Measurements from ENCODE around the gene PDE1A.

PDE1A gene

GRCh38 chr2:182179176-182179575, 247.7 kb downstream of the PDE1A start:
- DNase-seq, result no peak
- in situ Hi-C loops (cut with HindIII; ENCODE audit: low pct_ligation_motif_present, low pct_unique_long_range_greater_than_20kb, low sequenced_read_pairs), result no loop called here

- in situ Hi-C loops (cut with HindIII; ENCODE audit: low pct_ligation_motif_present, low pct_unique_long_range_greater_than_20kb, low sequenced_read_pairs), result no loop called here
- no peak for DNase-seq
Observed at GRCh38 chr2:182173944-182174622, 252.8 kb downstream of the PDE1A start.

GRCh38 chr2:182170341-182170740, 256.5 kb downstream of the PDE1A start:
- in situ Hi-C loops (cut with HindIII; ENCODE audit: low pct_ligation_motif_present, low pct_unique_long_range_greater_than_20kb, low sequenced_read_pairs), result no loop called here
- DNase-seq, result no peak

- DNase-seq, result no peak
Observed at GRCh38 chr2:182167882-182168281, 259.0 kb downstream of the PDE1A start.

DNA sequence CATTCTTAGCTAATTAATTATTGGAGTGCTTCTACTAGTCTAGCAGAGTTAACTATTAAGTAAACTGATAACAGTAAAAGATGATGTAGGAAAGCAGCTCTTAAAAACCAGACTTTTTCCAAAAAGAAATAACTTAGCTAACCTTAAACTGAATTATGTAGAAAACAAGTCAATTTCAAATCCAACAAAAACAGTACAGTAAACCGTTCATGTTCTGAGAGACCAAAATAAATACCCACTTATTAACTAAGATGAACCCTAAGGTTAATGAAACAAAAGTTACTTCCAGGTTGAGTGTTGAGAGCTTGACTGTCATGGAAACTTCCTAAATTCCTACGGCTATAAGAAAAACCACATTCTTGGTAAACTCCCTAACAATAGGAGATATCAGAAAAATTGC, 260.0 kb downstream of the PDE1A start:
- in situ Hi-C loops (cut with HindIII; ENCODE audit: low pct_ligation_motif_present, low pct_unique_long_range_greater_than_20kb, low sequenced_read_pairs), result no loop called here
- no peak for DNase-seq

More at GRCh38 chr2:182167882-182168281, 259.0 kb downstream of the PDE1A start:
- in situ Hi-C loops (cut with HindIII; ENCODE audit: low pct_ligation_motif_present, low pct_unique_long_range_greater_than_20kb, low sequenced_read_pairs), result no loop called here

DNA sequence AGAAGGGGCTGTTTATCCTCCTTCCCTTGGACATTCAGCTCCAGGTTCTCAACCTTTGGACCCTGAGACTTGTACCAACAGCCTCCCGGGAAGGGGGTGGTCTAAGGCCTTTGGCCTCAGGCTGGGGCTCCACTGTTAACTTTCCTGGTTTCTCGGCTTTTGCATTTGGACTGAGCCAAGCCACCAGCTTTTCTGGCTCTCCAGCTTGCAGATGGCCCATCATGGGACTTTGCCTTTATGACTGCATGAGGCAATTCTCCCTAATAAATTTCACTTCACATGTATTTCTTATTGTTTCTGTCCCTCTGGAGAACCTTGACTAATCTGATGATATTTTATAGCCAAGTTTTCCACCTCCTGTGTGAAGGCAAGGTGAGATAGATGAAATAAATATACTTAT, 260.4 kb downstream of the PDE1A start:
- DNase-seq, result no peak
- in situ Hi-C loops (cut with HindIII; ENCODE audit: low pct_ligation_motif_present, low pct_unique_long_range_greater_than_20kb, low sequenced_read_pairs), result no loop called here

DNA sequence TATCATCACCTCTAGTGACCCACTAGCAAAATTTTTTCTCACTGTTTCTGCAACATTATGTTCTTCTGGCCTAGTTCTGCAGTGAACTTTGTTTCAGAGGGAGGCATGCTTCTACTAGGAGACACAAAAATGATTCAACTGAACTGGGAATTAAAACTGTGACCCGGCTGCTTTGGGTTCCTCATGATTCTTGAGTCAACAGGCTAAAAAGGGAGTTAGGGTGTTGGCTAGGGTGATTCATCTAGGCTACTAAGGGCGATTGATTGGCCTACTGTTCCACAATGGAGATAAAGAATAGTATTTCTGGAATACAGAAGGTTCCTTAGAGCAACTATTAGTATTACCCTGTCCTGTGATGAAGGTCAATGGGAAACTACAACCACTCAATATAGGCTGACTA, 261.6 kb downstream of the PDE1A start:
- in situ Hi-C loops (cut with HindIII; ENCODE audit: low pct_ligation_motif_present, low pct_unique_long_range_greater_than_20kb, low sequenced_read_pairs), result no loop called here
- no peak for DNase-seq

DNA sequence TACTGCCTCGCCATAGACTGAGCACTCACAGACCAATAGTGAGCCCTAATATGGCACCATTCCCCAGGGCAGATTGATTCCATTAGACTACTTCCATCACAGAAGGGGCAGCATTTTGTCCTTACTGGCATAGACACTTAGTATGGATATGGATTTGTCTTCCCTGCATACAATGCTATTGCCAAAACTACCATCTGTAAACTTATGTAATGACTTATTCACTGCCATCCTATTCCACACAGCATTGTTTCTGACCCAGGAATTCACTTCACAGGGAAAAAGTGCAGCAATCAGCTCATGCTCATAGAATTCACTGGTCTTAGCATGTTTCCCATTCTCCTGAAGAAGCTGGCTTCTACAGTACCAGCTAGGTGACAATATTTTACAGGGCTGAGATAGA, 262.1 kb downstream of the PDE1A start:
- no peak for DNase-seq
- in situ Hi-C loops (cut with HindIII; ENCODE audit: low pct_ligation_motif_present, low pct_unique_long_range_greater_than_20kb, low sequenced_read_pairs), result no loop called here

DNA sequence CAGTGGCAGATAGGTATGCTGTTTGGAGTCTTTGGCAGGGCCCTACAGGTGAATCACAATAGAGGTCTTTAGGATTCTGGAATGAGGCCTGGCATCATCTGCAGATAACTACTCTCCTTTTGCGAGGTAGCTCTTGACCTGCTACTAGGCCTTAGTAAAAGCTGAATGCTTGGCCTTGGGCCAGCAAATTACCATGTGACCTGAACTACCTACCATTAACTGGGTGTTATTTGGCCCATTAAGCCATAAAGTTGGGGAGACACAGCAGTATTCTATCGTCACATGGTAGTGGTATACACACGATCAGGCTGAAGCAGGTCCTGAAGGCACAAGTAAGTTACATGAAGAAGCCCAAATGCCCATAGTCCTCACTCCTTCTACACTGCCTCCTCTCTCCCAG, 263.0 kb downstream of the PDE1A start:
- DNase-seq, result no peak
- in situ Hi-C loops (cut with HindIII; ENCODE audit: low pct_ligation_motif_present, low pct_unique_long_range_greater_than_20kb, low sequenced_read_pairs), result no loop called here

DNA sequence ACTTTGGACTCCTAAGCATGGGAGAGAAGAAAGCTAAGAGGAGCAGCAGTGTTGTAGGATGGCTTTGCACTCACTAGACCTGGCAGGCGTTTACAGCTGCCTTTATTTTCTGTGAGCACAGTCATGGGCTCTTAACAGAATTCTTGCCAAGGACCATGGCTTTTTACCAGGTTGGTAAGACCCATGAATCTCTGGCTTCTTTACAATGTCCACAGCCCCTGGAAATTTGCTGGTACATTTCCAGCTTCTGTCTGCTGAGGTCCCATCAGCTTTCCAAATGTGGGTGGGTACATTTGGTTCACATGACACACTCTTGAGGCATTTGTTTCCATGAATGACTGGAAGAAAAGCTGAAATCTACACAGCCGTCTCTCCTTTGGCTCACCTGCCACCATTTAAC, 278.5 kb downstream of the PDE1A start:
- no peak for DNase-seq
- in situ Hi-C loops (cut with HindIII; ENCODE audit: low pct_ligation_motif_present, low pct_unique_long_range_greater_than_20kb, low sequenced_read_pairs), result no loop called here

- in situ Hi-C loops (cut with HindIII; ENCODE audit: low pct_ligation_motif_present, low pct_unique_long_range_greater_than_20kb, low sequenced_read_pairs), result no loop called here
- DNase-seq, result no peak
Observed at GRCh38 chr2:182144776-182145165, 282.1 kb downstream of the PDE1A start.

GRCh38 chr2:182144041-182144775, 282.6 kb downstream of the PDE1A start:
- peak; percentile 8 for DNase-seq
- in situ Hi-C loops (cut with HindIII; ENCODE audit: low pct_ligation_motif_present, low pct_unique_long_range_greater_than_20kb, low sequenced_read_pairs), result no loop called here

GRCh38 chr2:182142062-182142461, 284.8 kb downstream of the PDE1A start:
- in situ Hi-C loops (cut with HindIII; ENCODE audit: low pct_ligation_motif_present, low pct_unique_long_range_greater_than_20kb, low sequenced_read_pairs), result no loop called here
- DNase-seq, result no peak

- in situ Hi-C loops (cut with HindIII; ENCODE audit: low pct_ligation_motif_present, low pct_unique_long_range_greater_than_20kb, low sequenced_read_pairs), result no loop called here
- no peak for DNase-seq
Observed at GRCh38 chr2:182134201-182134600, 292.6 kb downstream of the PDE1A start.

DNA sequence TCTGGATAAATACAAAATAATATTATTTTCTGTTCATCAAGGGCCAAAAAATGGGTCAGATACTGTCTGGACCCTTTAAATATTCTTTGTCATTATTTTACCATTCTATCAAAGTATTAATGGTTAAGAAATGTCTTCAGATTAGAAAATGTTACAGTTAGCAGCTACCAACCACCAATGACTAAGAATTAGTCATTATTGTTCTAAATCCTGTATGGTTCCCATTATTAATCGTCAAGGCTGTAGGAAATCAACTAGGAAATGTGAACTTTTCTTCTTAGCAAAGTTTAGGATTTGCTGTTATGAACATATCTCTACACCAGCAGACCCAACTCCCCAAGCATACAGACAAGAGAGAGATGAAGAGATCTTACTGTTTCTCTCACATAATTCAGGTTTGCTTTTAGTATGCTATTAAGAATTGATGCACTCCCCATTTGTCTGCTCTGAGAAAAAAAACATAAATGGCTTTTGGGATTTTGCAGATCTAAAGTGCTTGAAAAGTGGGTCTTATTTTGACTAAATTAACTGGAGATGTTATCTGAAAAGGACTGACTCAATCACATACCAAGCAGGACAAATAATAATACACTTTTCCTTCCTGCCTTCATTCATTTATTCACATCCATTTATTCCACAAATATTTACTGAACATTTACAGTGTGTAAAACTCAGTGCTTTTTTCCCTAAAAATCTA, 293.5 kb downstream of the PDE1A start:
- DNase-seq, result no peak
- in situ Hi-C loops (cut with HindIII; ENCODE audit: low pct_ligation_motif_present, low pct_unique_long_range_greater_than_20kb, low sequenced_read_pairs), result no loop called here

GRCh38 chr2:182132605-182133004, 294.2 kb downstream of the PDE1A start:
- peak; percentile 31 for DNase-seq
- in situ Hi-C loops (cut with HindIII; ENCODE audit: low pct_ligation_motif_present, low pct_unique_long_range_greater_than_20kb, low sequenced_read_pairs), result no loop called here

DNA sequence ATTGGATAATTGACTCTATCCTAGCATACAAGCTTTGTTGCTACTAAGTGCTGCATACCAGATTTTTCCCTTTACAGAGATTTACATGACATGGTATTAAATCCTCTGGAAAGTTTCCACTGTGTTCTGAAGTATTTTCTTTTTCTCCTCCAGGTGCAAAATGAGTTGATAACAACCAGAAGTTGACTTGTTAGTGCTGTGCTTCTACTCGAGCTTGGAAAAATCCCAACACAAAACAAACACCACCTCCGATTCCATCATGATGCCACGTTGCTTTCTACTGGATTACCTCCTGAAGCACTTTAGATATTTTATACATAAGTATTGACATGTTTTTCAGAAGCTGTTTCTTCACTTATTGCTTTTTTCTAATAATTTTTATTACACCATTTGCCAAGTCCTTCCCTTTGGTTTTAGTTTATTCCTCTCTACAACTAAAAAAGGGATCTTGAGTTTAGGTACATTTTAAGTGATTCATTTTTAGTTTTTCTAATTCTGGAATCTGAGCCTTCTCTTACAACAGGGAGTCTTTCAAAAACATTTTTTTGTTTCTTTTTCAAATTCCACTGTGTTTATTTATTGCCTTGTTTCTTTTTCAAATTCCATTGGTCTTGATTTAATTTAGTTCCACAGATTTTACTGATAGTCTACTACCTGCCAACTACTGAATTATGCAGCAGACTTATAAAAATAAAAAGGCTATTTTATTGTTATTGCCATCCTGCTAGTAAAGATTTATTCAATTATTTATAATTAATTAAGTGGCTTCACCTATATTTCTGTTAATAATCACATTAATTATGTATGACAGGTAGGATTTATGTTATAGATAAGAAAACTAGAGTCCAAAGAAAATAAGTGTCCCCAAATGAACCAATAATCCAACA, 297.8 kb downstream of the PDE1A start:
- in situ Hi-C loops (cut with HindIII; ENCODE audit: low pct_ligation_motif_present, low pct_unique_long_range_greater_than_20kb, low sequenced_read_pairs), result no loop called here
- DNase-seq, result no peak

- in situ Hi-C loops (cut with HindIII; ENCODE audit: low pct_ligation_motif_present, low pct_unique_long_range_greater_than_20kb, low sequenced_read_pairs), result no loop called here
- peak; percentile 63 for DNase-seq
Observed at GRCh38 chr2:182117196-182117595, 309.6 kb downstream of the PDE1A start.

DNA sequence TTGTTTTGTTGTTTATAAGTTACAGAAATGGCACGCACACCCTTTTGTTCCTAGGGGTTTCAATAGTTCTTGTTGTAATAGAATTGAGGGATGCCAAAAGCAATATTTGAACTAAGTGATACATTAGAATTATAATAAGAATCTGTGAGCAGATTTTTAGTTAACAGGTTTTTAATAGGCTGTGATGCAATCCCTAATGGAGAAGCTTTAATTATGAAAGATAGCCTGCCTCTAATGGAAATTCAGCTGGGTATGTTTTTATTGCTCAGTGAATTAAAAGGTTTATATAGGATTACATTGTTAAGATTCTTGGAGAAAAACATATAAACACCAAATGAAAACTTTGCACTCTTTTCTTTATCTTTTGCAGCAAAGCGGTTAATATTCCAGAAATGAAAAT, 310.1 kb downstream of the PDE1A start:
- DNase-seq, result no peak
- in situ Hi-C loops (cut with HindIII; ENCODE audit: low pct_ligation_motif_present, low pct_unique_long_range_greater_than_20kb, low sequenced_read_pairs), result no loop called here

Data from ACHN (cell line).